ENCODE results near the gene ITGB1. TPM values are rescaled to one million over a fixed set of nuclear protein-coding genes. Genes with fewer than 3 reads are reported as not detected.

The ITGB1 gene
- total and polyA plus RNA-seq, 10 of the 15 experiments (the other 5 are each of a cell fraction or from before 2014, with no cell fraction given) = 2.8 to 20.7 (median 10.4) TPM

DNA sequence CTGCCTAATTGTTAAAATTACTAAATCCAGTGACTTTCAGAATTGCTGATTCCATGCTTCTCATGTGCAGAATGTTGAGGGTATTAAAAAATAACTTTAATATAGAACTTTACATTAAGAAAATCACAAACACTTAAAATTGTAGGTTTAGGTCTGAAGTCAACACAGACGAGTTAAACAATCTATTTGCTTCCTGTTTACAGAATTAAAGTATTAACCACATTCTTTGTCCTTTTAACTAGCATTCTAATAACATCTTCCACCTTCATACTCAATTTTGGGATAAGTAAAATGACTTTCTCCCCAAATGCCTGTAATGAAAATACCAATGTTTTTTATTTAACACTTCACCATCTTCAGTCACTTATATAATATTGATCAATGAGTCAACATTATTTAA, 2.2 kb downstream of the ITGB1 start:
- no peak overlapping the region; the same call in 1 of the 2 replicates for H3K27ac ChIP-seq (ENCODE audit: control insufficient read depth, insufficient read depth)
- SMC1A ChIA-PET (ENCODE audit: uncharacterized antibody, unreplicated experiment) = interaction anchor here (1.3 kb wide), 1 partner anchor 53 kb away, joined by 3 read pairs; no protein-coding TSS in a partner anchor
- CTCF ChIA-PET = interaction anchor here (1.4 to 1.5 kb wide), 3 partner anchors 24 to 73 kb away, joined by 3 to 4 read pairs (median 4); no protein-coding TSS in a partner anchor
- no peaks in the 10 kb centered on the region for H3K36me3 ChIP-seq (ENCODE audit: control insufficient read depth in 2 of 2, insufficient read depth in 2 of 2, low read length in 1 of 2)
- TF ChIP-seq NR2F1 (conservative IDR thresholded peaks at IDR 0.05) (no peak), ZNF207 (IDR thresholded peaks at IDR 0.05; ENCODE audit: borderline replicate concordance) (no peak), DPF2 (IDR thresholded peaks at IDR 0.05) (no peak), CREM (IDR thresholded peaks at IDR 0.05; ENCODE audit: low read depth) (no peak), SUPT20H (IDR thresholded peaks at IDR 0.05; ENCODE audit: borderline replicate concordance, control insufficient read depth, low read depth, low read length) (no peak), IKZF2 (IDR thresholded peaks at IDR 0.05) (no peak), MEF2A (IDR thresholded peaks at IDR 0.05; ENCODE audit: insufficient read depth, low read depth, low read length) (no peak), ASH2L (IDR thresholded peaks at IDR 0.05; ENCODE audit: borderline replicate concordance, low read depth) (no peak), NRF1 (conservative IDR thresholded peaks at IDR 0.05; ENCODE audit: low read depth, low read length) (no peak)
- TF ChIP-seq, protein P1, sequence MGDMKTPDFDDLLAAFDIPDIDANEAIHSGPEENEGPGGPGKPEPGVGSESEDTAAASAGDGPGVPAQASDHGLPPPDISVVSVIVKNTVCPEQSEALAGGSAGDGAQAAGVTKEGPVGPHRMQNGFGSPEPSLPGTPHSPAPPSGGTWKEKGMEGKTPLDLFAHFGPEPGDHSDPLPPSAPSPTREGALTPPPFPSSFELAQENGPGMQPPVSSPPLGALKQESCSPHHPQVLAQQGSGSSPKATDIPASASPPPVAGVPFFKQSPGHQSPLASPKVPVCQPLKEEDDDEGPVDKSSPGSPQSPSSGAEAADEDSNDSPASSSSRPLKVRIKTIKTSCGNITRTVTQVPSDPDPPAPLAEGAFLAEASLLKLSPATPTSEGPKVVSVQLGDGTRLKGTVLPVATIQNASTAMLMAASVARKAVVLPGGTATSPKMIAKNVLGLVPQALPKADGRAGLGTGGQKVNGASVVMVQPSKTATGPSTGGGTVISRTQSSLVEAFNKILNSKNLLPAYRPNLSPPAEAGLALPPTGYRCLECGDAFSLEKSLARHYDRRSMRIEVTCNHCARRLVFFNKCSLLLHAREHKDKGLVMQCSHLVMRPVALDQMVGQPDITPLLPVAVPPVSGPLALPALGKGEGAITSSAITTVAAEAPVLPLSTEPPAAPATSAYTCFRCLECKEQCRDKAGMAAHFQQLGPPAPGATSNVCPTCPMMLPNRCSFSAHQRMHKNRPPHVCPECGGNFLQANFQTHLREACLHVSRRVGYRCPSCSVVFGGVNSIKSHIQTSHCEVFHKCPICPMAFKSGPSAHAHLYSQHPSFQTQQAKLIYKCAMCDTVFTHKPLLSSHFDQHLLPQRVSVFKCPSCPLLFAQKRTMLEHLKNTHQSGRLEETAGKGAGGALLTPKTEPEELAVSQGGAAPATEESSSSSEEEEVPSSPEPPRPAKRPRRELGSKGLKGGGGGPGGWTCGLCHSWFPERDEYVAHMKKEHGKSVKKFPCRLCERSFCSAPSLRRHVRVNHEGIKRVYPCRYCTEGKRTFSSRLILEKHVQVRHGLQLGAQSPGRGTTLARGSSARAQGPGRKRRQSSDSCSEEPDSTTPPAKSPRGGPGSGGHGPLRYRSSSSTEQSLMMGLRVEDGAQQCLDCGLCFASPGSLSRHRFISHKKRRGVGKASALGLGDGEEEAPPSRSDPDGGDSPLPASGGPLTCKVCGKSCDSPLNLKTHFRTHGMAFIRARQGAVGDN (IDR thresholded peaks at IDR 0.05) = no peak
- TF ChIP-seq, protein P2, sequence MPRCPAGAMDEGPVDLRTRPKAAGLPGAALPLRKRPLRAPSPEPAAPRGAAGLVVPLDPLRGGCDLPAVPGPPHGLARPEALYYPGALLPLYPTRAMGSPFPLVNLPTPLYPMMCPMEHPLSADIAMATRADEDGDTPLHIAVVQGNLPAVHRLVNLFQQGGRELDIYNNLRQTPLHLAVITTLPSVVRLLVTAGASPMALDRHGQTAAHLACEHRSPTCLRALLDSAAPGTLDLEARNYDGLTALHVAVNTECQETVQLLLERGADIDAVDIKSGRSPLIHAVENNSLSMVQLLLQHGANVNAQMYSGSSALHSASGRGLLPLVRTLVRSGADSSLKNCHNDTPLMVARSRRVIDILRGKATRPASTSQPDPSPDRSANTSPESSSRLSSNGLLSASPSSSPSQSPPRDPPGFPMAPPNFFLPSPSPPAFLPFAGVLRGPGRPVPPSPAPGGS (IDR thresholded peaks at IDR 0.05; ENCODE audit: borderline replicate concordance, insufficient read depth, low read depth, low read length, poor library complexity, severe bottlenecking) = no peak
- no peak overlapping the region for H3K9ac ChIP-seq (ENCODE audit: control insufficient read depth, insufficient read depth, low read length)
- intact Hi-C loops (cut with micrococcal nuclease; ENCODE audit: unreplicated experiment) = loop anchor here (2.0 kb wide), 1 partner anchor 509 kb away; the partner anchor contains the start of gene CCDC7
- H2AFZ ChIP-seq (ENCODE audit: control insufficient read depth, low read depth, low read length) = no peak overlapping the region
- in situ Hi-C loops (cut with MboI) = no loop called here
- WGBS (ENCODE audit: insufficient coverage, insufficient replicate concordance, low lambda C conversion rate, missing lambda C conversion rate) = 74% methylated on average over 1 of the region's 1 CpG
- no peaks in the 10 kb centered on the region for H3K27me3 ChIP-seq (replicated peaks in 1 of 2; ENCODE audit: control insufficient read depth in 2 of 2, insufficient read depth in 2 of 2, low read length in 1 of 2)
- RAD21 ChIA-PET (ENCODE audit: unreplicated experiment) = no interaction called here
- DNase-seq (ENCODE audit: low read depth, low spot score) = no peak
- BruUV-seq (replicated peaks) = TSS peak; percentile 55
- peaks cover 47% of the 10 kb centered on the region for H3K79me2 ChIP-seq (ENCODE audit: control insufficient read depth, insufficient read depth, low read length)
- POLR2A ChIA-PET = interaction anchor here (0.6 kb wide), 1 partner anchor 697 kb away, joined by 4 read pairs; no protein-coding TSS in a partner anchor
- peak overlapping the region; percentile 80; the same call in 1 of the 2 replicates for H3K4me3 ChIP-seq
- no peaks in the 10 kb centered on the region for H3K9me3 ChIP-seq (replicated peaks; ENCODE audit: control insufficient read depth, insufficient read depth, low read length)
- peaks cover 14% of the 10 kb centered on the region for H3K4me1 ChIP-seq (ENCODE audit: control insufficient read depth, insufficient read depth, low read length)
- H3K4me2 ChIP-seq (ENCODE audit: control insufficient read depth, insufficient read depth) = peak overlapping the region; percentile 92
- ATAC-seq = no peak
- no peak for FAIRE-seq
- H4K20me1 ChIP-seq (ENCODE audit: control insufficient read depth, insufficient read depth) = no peaks in the 10 kb centered on the region
